A673 (cell line): Measurements from ENCODE around the gene OR51B4. TPM values are rescaled to one million over a fixed set of nuclear protein-coding genes. Genes with fewer than 3 reads are reported as not detected.
"Not testable (repeated sequence)": the region's sequence is repeated elsewhere in the genome, so short reads cannot be mapped to it uniquely, and the experiment has no call there.

Experiments
- BruUV-seq: library from RNA; stranded (reverse); fragments of 400-500 nt; replicated peaks from 2 replicates; lab custom pipeline; 2021; lab: Mats Ljungman, UMichigan
- CTCF ChIA-PET: fragments of 300-600 bp; sonication (Branson Sonifier 250); formaldehyde crosslinking; loops from one replicate; lab custom pipeline; 2022; ENCODE audit warnings: antibody characterized with exemption; lab: Charles Lee
- POLR2A ChIA-PET: fragments of 300-600 bp; sonication (Branson Sonifier 250); formaldehyde crosslinking; loops from one replicate; lab custom pipeline; 2022; ENCODE audit warnings: antibody characterized with exemption; ENCODE audit not compliant: low non-redundant PET; lab: Charles Lee
- DNase-seq: peaks from one replicate; pipeline ENCODE4 v3.0.0-alpha.2; 2015; ENCODE audit warnings: low spot score
- H3K27ac ChIP-seq: fragments of 200-600 bp; sonication (generic); 2 replicates; pipeline ENCODE4 v1.5.1; 2016; ENCODE audit warnings: mixed run types, low read depth, mild to moderate bottlenecking, mixed read lengths, antibody characterized with exemption, low read length; ENCODE audit not compliant: poor library complexity, severe bottlenecking
- H3K27me3 ChIP-seq: fragments of 200-600 bp; sonication (generic); replicated peaks from 2 replicates; pipeline ENCODE4 v1.6.1; 2017; ENCODE audit warnings: mixed run types, low read depth, mild to moderate bottlenecking, mixed read lengths, antibody characterized with exemption, low read length; ENCODE audit not compliant: insufficient read depth, poor library complexity
- H3K36me3 ChIP-seq: fragments of 200-600 bp; sonication (generic); 2 replicates; pipeline ENCODE4 v1.6.1; 2016; ENCODE audit warnings: mixed run types, mild to moderate bottlenecking, mixed read lengths, antibody characterized with exemption, low read length; ENCODE audit not compliant: insufficient read depth, poor library complexity, severe bottlenecking
- H3K4me1 ChIP-seq: fragments of 200-600 bp; sonication (generic); 2 replicates; pipeline ENCODE4 v1.6.1; 2017; ENCODE audit warnings: mixed run types, mild to moderate bottlenecking, mixed read lengths, antibody characterized with exemption, low read length; ENCODE audit not compliant: insufficient read depth, poor library complexity, severe bottlenecking
- H3K4me3 ChIP-seq: fragments of 200-600 bp; sonication (generic); 2 replicates; pipeline ENCODE4 v1.5.1; 2016; ENCODE audit warnings: low read depth, mixed run types, mild to moderate bottlenecking, mixed read lengths, low read length; ENCODE audit not compliant: poor library complexity, severe bottlenecking
- H3K9me3 ChIP-seq: fragments of 200-600 bp; sonication (generic); 2 replicates; pipeline ENCODE4 v1.6.1; 2016; ENCODE audit warnings: mixed run types, low read depth, mild to moderate bottlenecking, mixed read lengths, antibody characterized with exemption, low read length; ENCODE audit not compliant: poor library complexity, severe bottlenecking
- CTCF ChIP-seq: fragments of 300-800, 200-600 bp; sonication (generic); conservative IDR thresholded peaks from 2 replicates; pipeline ENCODE4 v1.5.1; 2017; ENCODE audit warnings: low read depth, mild to moderate bottlenecking, antibody characterized with exemption, low read length, moderate library complexity, mixed read lengths
- EZH2 ChIP-seq: fragments of 200-600 bp; sonication (generic); IDR thresholded peaks from 2 replicates; pipeline ENCODE4 v1.6.1; 2017; ENCODE audit warnings: borderline replicate concordance, low read depth, mild to moderate bottlenecking, mixed read lengths, antibody characterized with exemption, low read length; ENCODE audit not compliant: poor library complexity, severe bottlenecking
- intact Hi-C: fragments of 100-400 bp; cut with micrococcal nuclease; formaldehyde crosslinking; loops from one replicate; pipeline ENCODE4 v1.10.0; 2022; ENCODE audit not compliant: unreplicated experiment
- total RNA-seq: library from RNA; stranded (reverse); gene quantifications from 2 replicates; pipeline ENCODE4 v1.2.3, GENCODE V29; 2021

Gene OR51B4
- total RNA-seq, 1 experiment from 2014 or later, result not detected

- H3K4me1 ChIP-seq, result no peaks in the 10 kb centered on the region
- intact Hi-C loops, result no loop called here
- no peak overlapping the region for H3K4me3 ChIP-seq
- H3K36me3 ChIP-seq, result no peaks in the 10 kb centered on the region
- no peaks in the 10 kb centered on the region for H3K9me3 ChIP-seq
- no peak overlapping the region for H3K27ac ChIP-seq
- no TSS peak for BruUV-seq
- no peaks in the 10 kb centered on the region for H3K27me3 ChIP-seq
- TF ChIP-seq CTCF, result no peak
- TF ChIP-seq EZH2, result no peak
- ChIA-PET POLR2A (no interaction called here), CTCF (no interaction called here)
- peak; percentile 64 for DNase-seq
Measured at GRCh38 chr11:5297721-5298323, 3.9 kb downstream of the OR51B4 start.

GRCh38 chr11:5294342-5294995, 7.3 kb downstream of the OR51B4 start:
- H3K4me3 ChIP-seq, H3K4me1 ChIP-seq, BruUV-seq, H3K9me3 ChIP-seq, POLR2A ChIA-PET, DNase-seq, CTCF ChIA-PET, H3K36me3 ChIP-seq, H3K27ac ChIP-seq, H3K27me3 ChIP-seq: not testable (repeated sequence)
- intact Hi-C loops, result loop anchor here (5.0 kb wide), 1 partner anchor 172 kb away; no protein-coding TSS in a partner anchor

GRCh38 chr11:5293028-5293427, 8.7 kb downstream of the OR51B4 start:
- DNase-seq, result no peak
- Histone ChIP-seq H3K36me3 (no peaks in the 10 kb centered on the region), H3K4me3 (no peak overlapping the region), H3K27ac (no peak overlapping the region), H3K4me1 (no peaks in the 10 kb centered on the region), H3K27me3 (no peaks in the 10 kb centered on the region), H3K9me3 (no peaks in the 10 kb centered on the region)
- TF ChIP-seq EZH2 (no peak), CTCF (no peak)
- intact Hi-C loops, result loop anchor here (5.0 kb wide), 1 partner anchor 171 kb away; no protein-coding TSS in a partner anchor
- no TSS peak for BruUV-seq
- ChIA-PET POLR2A (no interaction called here), CTCF (no interaction called here)
